HepG2 (cell line): ENCODE measurements around the gene PRRT2. TPM values are rescaled to one million over a fixed set of nuclear protein-coding genes. Genes with fewer than 3 reads are reported as not detected.

Source experiments
- CTCF ChIP-seq: sonication (generic); formaldehyde crosslinking; IDR thresholded peaks from 2 replicates; pipeline ENCODE4 v1.5.0; 2020; ENCODE audit warnings: mild to moderate bottlenecking, missing genetic modification reagents, moderate library complexity
- HCFC1 ChIP-seq: fragments of 150-350 bp; IDR thresholded peaks from 2 replicates; pipeline ENCODE4 v1.6.1; 2014; ENCODE audit warnings: low read depth, low read length
- MAZ ChIP-seq, 2 experiments: sonication (generic) in 1 of 2; formaldehyde crosslinking in 1 of 2; IDR thresholded peaks; 2 replicates each; pipeline versions ENCODE4 v1.5.0 to v1.6.1; 2012 to 2020; ENCODE audit warnings: low read depth in 2 of 2, mild to moderate bottlenecking in 2 of 2, borderline replicate concordance in 1 of 2, improper control_type of control experiment in 1 of 2, low read length in 1 of 2, missing genetic modification reagents in 1 of 2, moderate library complexity in 1 of 2
- MBNL3 ChIP-seq: fragments of 250-450 bp; sonication (Bioruptor Pico); conservative IDR thresholded peaks from 2 replicates; pipeline ENCODE4 v1.8.0; 2022; ENCODE audit warnings: mild to moderate bottlenecking, inconsistent platforms
- MTERF4 ChIP-seq: sonication (generic); formaldehyde crosslinking; IDR thresholded peaks from 2 replicates; pipeline ENCODE4 v1.8.0; 2023; ENCODE audit warnings: mild to moderate bottlenecking, missing genetic modification reagents
- NFE2 ChIP-seq: sonication (generic); formaldehyde crosslinking; IDR thresholded peaks from 2 replicates; pipeline ENCODE4 v1.4.0; 2020; ENCODE audit warnings: missing genetic modification reagents
- NR2F6 ChIP-seq, 2 experiments: IDR thresholded peaks; 2 replicates each; pipeline ENCODE4 v1.6.1; 2016; ENCODE audit warnings: antibody characterized with exemption in 1 of 2, mild to moderate bottlenecking in 1 of 2
- PITX1 ChIP-seq: sonication (generic); formaldehyde crosslinking; IDR thresholded peaks from 2 replicates; pipeline ENCODE4 v1.5.1; 2020; ENCODE audit warnings: mild to moderate bottlenecking, missing genetic modification reagents
- REL ChIP-seq: sonication (generic); formaldehyde crosslinking; conservative IDR thresholded peaks from 2 replicates; pipeline ENCODE4 v1.8.0; 2022; ENCODE audit warnings: mild to moderate bottlenecking, missing genetic modification reagents, moderate library complexity
- RORA ChIP-seq: sonication (generic); formaldehyde crosslinking; IDR thresholded peaks from 2 replicates; pipeline ENCODE4 v1.5.0; 2020; ENCODE audit warnings: mild to moderate bottlenecking, missing genetic modification reagents, moderate library complexity
- RXRA ChIP-seq: sonication (generic); formaldehyde crosslinking; IDR thresholded peaks from 2 replicates; pipeline ENCODE4 v1.5.1; 2020; ENCODE audit warnings: missing genetic modification reagents
- ZBTB26 ChIP-seq: IDR thresholded peaks from 2 replicates; pipeline ENCODE4 v1.6.1; 2016; ENCODE audit warnings: missing compliant biosample characterization, missing genetic modification reagents, borderline replicate concordance
- ZC3H13 ChIP-seq: sonication (generic); formaldehyde crosslinking; IDR thresholded peaks from 2 replicates; pipeline ENCODE4 v1.8.1; 2023; ENCODE audit warnings: mild to moderate bottlenecking, missing genetic modification reagents, moderate library complexity
- ZFP37 ChIP-seq: sonication (generic); formaldehyde crosslinking; IDR thresholded peaks from 2 replicates; pipeline ENCODE4 v1.4.0; 2020; ENCODE audit warnings: missing genetic modification reagents, borderline replicate concordance
- ZNF234 ChIP-seq: sonication (generic); formaldehyde crosslinking; conservative IDR thresholded peaks from 2 replicates; pipeline ENCODE4 v1.5.1; 2020; ENCODE audit warnings: mild to moderate bottlenecking, missing genetic modification reagents
- ZNF354B ChIP-seq: sonication (generic); formaldehyde crosslinking; IDR thresholded peaks from 2 replicates; pipeline ENCODE4 v1.8.0; 2022; ENCODE audit warnings: mild to moderate bottlenecking, missing genetic modification reagents
- ZNF703 ChIP-seq: sonication (generic); formaldehyde crosslinking; IDR thresholded peaks from 2 replicates; pipeline ENCODE4 v1.5.1; 2020; ENCODE audit warnings: missing genetic modification reagents, mild to moderate bottlenecking, moderate library complexity, borderline replicate concordance
- ZNF790 ChIP-seq: sonication (generic); formaldehyde crosslinking; IDR thresholded peaks from 2 replicates; pipeline ENCODE4 v1.8.0; 2022; ENCODE audit warnings: missing genetic modification reagents, mild to moderate bottlenecking, borderline replicate concordance
- ZSCAN29 ChIP-seq: sonication (generic); formaldehyde crosslinking; conservative IDR thresholded peaks from 2 replicates; pipeline ENCODE4 v1.4.0; 2020; ENCODE audit warnings: mild to moderate bottlenecking, missing genetic modification reagents
- ZSCAN31 ChIP-seq: sonication (generic); formaldehyde crosslinking; IDR thresholded peaks from 2 replicates; pipeline ENCODE4 v1.5.0; 2020; ENCODE audit warnings: low read depth, mild to moderate bottlenecking, missing genetic modification reagents
- polyA plus RNA-seq, 8 experiments: library from polyadenylated mRNA; depleted of rRNA in 3 of 8; stranded (reverse) in 7 of 8; unstranded in 1 of 8; fragments of >200 nt; fragmentation: Illumina TruSeq in 4 of 8; extraction: Trizol in 4 of 8; gene quantifications; 2 replicates each; pipeline versions ENCODE4 v1.2.1 to v1.2.3, GENCODE V29; 2011 to 2016; ENCODE audit warnings: low read depth in 4 of 8, missing spikeins in 1 of 8, mixed read lengths in 1 of 8; ENCODE audit not compliant: insufficient read depth in 1 of 8
- total RNA-seq, 5 experiments: library from RNA; depleted of rRNA; stranded (reverse); fragments of >200 nt; fragmentation: Illumina TruSeq; extraction: Trizol; gene quantifications; 2 replicates each; pipeline ENCODE4 v1.2.3, GENCODE V29; 2016; ENCODE audit warnings: low read depth in 1 of 5
- TF ChIP-seq, protein P1 (sequence below): sonication (generic); formaldehyde crosslinking; IDR thresholded peaks from 2 replicates; pipeline ENCODE4 v1.4.0; 2020; ENCODE audit warnings: missing genetic modification reagents
- TF ChIP-seq, protein P2 (sequence below): IDR thresholded peaks from 2 replicates; pipeline ENCODE4 v1.6.1; 2016; ENCODE audit warnings: missing compliant biosample characterization, missing genetic modification reagents, borderline replicate concordance

PRRT2 gene
- total and polyA plus RNA-seq, 2 of the 13 experiments (the other 11 are each of a cell fraction or from before 2014, with no cell fraction given): 0.51 to 1.1 TPM

DNA sequence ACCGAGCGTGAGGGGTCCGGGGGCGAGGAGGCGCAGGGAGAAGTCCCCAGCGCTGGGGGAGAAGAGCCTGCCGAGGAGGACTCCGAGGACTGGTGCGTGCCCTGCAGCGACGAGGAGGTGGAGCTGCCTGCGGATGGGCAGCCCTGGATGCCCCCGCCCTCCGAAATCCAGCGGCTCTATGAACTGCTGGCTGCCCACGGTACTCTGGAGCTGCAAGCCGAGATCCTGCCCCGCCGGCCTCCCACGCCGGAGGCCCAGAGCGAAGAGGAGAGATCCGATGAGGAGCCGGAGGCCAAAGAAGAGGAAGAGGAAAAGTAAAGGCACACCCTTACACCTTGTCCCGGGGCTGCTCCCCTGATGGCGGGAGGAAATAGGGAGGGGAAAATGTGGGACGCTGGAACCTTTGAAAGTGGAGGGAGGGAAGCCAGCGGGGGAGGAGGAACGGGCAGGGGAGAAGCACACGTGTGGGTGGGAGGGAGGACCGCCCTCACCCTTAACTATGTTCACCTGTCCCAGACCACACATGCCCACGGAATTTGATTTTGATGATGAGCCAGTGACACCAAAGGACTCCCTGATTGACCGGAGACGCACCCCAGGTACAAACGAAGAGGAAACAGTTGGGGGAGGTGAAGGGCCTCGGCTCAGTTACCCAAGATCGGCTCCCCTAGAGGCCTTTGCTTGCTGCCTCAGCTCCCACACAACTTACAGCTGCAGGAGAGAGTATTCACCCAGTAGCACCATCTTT, 4.9 kb downstream of the PRRT2 start (continued):
- 0 out of 2 replicates have a peak, but pooled peaks have one; percentile 74 for TF ChIP-seq ZNF790 (CRISPR knock-in tag)
- TF ChIP-seq ZNF703: no peak
- TF ChIP-seq, protein P1, sequence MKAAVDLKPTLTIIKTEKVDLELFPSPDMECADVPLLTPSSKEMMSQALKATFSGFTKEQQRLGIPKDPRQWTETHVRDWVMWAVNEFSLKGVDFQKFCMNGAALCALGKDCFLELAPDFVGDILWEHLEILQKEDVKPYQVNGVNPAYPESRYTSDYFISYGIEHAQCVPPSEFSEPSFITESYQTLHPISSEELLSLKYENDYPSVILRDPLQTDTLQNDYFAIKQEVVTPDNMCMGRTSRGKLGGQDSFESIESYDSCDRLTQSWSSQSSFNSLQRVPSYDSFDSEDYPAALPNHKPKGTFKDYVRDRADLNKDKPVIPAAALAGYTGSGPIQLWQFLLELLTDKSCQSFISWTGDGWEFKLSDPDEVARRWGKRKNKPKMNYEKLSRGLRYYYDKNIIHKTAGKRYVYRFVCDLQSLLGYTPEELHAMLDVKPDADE: no peak
- no peak for TF ChIP-seq CTCF
- TF ChIP-seq ZSCAN31 (CRISPR knock-in tag): 0 out of 2 replicates have a peak, but pooled peaks have one; percentile 3
- TF ChIP-seq MAZ (IDR thresholded peaks at IDR 0.05; ENCODE audit: borderline replicate concordance, low read depth, low read length): no peak
- TF ChIP-seq MAZ (CRISPR knock-in tag; IDR thresholded peaks at IDR 0.05; ENCODE audit: low read depth): peak; percentile 67; the same call in 1 of the 2 replicates
- TF ChIP-seq HCFC1: no peak
- TF ChIP-seq ZFP37: no peak; the same call in 1 of the 2 replicates
- no peak for TF ChIP-seq ZNF234
- 0 out of 2 replicates have a peak, but pooled peaks have one; percentile 5 for TF ChIP-seq ZNF354B (CRISPR knock-in tag)
- TF ChIP-seq, protein P2, sequence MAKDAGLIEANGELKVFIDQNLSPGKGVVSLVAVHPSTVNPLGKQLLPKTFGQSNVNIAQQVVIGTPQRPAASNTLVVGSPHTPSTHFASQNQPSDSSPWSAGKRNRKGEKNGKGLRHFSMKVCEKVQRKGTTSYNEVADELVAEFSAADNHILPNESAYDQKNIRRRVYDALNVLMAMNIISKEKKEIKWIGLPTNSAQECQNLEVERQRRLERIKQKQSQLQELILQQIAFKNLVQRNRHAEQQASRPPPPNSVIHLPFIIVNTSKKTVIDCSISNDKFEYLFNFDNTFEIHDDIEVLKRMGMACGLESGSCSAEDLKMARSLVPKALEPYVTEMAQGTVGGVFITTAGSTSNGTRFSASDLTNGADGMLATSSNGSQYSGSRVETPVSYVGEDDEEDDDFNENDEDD: peak; percentile 70
- 0 out of 2 replicates have a peak, but pooled peaks have one; percentile 18 for TF ChIP-seq REL (CRISPR knock-in tag)
- TF ChIP-seq PITX1: peak; percentile 59; the same call in 1 of the 2 replicates
- peak; percentile 94 for TF ChIP-seq ZC3H13
- TF ChIP-seq ZSCAN29 (CRISPR knock-in tag): 0 out of 2 replicates have a peak, but pooled peaks have one; percentile 8
- peak; percentile 13; the same call in 1 of the 2 replicates for TF ChIP-seq RXRA
- TF ChIP-seq NR2F6 (IDR thresholded peaks at IDR 0.05): no peak
- no peak for TF ChIP-seq NR2F6 (CRISPR knock-in tag; IDR thresholded peaks at IDR 0.05)
- peak; percentile 22; the same call in 1 of the 2 replicates for TF ChIP-seq ZBTB26 (CRISPR knock-in tag)
- TF ChIP-seq MBNL3 (CRISPR knock-in tag): no peak
- peak; percentile 76; the same call in 1 of the 2 replicates for TF ChIP-seq MTERF4 (CRISPR knock-in tag)
- no peak for TF ChIP-seq NFE2
- TF ChIP-seq RORA (CRISPR knock-in tag): no peak
